Astrocyte of the spinal cord (primary cell): ENCODE results near the gene SND1.

Experiments used
- DNase-seq: peaks from one replicate; pipeline ENCODE4 v3.0.0; 2011; ENCODE audit warnings: low read depth, low spot score
- H3K4me3 ChIP-seq: 2 replicates; pipeline ENCODE4 v1.5.1; 2011; ENCODE audit warnings: low read depth, mild to moderate bottlenecking, low read length, moderate library complexity
- in situ Hi-C: cut with HindIII; loops from 2 replicates; pipeline ENCODE4 v1.10.0; 2017; ENCODE audit warnings: low sequenced_read_pairs
- TF ChIP-seq, protein P1 (sequence below): IDR thresholded peaks from 2 replicates; pipeline ENCODE4 v1.5.1; 2012; ENCODE audit warnings: low read depth, mild to moderate bottlenecking, low read length, inconsistent platforms

Gene SND1

GRCh38 chr7:127873151-127873550 is 221.2 kb downstream of the SND1 start:
- TF ChIP-seq, protein P1, sequence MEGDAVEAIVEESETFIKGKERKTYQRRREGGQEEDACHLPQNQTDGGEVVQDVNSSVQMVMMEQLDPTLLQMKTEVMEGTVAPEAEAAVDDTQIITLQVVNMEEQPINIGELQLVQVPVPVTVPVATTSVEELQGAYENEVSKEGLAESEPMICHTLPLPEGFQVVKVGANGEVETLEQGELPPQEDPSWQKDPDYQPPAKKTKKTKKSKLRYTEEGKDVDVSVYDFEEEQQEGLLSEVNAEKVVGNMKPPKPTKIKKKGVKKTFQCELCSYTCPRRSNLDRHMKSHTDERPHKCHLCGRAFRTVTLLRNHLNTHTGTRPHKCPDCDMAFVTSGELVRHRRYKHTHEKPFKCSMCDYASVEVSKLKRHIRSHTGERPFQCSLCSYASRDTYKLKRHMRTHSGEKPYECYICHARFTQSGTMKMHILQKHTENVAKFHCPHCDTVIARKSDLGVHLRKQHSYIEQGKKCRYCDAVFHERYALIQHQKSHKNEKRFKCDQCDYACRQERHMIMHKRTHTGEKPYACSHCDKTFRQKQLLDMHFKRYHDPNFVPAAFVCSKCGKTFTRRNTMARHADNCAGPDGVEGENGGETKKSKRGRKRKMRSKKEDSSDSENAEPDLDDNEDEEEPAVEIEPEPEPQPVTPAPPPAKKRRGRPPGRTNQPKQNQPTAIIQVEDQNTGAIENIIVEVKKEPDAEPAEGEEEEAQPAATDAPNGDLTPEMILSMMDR, result no peak
- no peak overlapping the region for H3K4me3 ChIP-seq
- in situ Hi-C loops, result no loop called here
- no peak for DNase-seq

- TF ChIP-seq, protein P1, result no peak
- in situ Hi-C loops, result no loop called here
- no peak for DNase-seq
- no peak overlapping the region for H3K4me3 ChIP-seq
Observed at GRCh38 chr7:127873715-127874636, 222.0 kb downstream of the SND1 start.

GRCh38 chr7:127874951-127875608 is 223.1 kb downstream of the SND1 start:
- DNase-seq, result no peak
- no peak overlapping the region for H3K4me3 ChIP-seq
- in situ Hi-C loops, result no loop called here
- TF ChIP-seq, protein P1, result no peak

GRCh38 chr7:127876393-127876792 is 224.4 kb downstream of the SND1 start:
- peak; percentile 29 for DNase-seq
- TF ChIP-seq, protein P1, result no peak

DNA sequence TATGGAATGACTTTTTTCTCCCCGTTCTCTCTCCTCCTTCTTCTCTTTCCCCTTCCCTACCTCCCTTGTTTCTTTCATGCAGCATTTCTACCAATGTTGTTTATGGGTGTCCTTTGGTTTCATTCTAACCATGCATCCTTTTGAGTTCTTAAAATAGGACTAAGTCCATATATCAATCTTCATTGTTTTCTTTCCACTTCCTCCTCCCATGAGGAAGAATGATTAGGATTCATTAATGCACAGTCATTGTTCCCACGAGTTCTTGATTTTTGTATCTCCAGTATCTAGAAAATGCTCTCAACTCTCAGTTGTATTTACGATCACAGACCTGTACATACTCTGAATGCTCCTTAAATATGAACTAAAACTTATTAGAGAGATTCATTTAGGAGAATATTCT is 226.0 kb downstream of the SND1 start:
- DNase-seq, result no peak
- TF ChIP-seq, protein P1, result no peak
- in situ Hi-C loops, result no loop called here
- H3K4me3 ChIP-seq, result no peak overlapping the region

More at GRCh38 chr7:127876393-127876792, 224.4 kb downstream of the SND1 start:
- no peak overlapping the region for H3K4me3 ChIP-seq
- in situ Hi-C loops, result no loop called here

DNA sequence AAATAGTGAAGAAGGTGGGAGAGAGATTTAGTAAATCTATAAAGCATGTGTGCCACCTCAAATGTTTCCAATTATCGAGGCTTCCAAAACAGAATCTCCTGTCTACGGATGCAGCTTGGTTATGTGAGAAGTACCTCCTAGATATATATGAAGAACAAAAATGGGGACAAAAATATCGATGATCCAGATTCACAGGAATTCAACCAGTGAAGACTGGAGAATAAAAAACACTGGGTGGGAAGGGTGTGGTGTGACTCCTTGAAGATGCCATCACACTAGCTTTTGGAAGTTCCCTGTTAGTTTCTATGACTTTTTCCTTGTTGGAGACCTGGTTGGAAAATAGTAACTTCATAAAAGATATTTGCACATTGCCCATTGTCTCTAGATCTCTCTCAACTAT is 226.8 kb downstream of the SND1 start:
- H3K4me3 ChIP-seq, result no peak overlapping the region
- in situ Hi-C loops, result no loop called here
- TF ChIP-seq, protein P1, result no peak
- DNase-seq, result no peak
